Astrocyte (in vitro differentiated cells and primary cell): ENCODE results near the gene TLCD4. TPM values are rescaled to one million over a fixed set of nuclear protein-coding genes. Genes with fewer than 3 reads are reported as not detected.

Source experiments
- DNase-seq: peaks from one replicate; pipeline ENCODE4 v3.0.0-alpha.2; 2010; ENCODE audit warnings: low read depth
- FAIRE-seq: peaks from 2 replicates; lab custom pipeline; 2011; peaks lifted over from hg19 to GRCh38; lab: Jason Lieb, UNC
- H2AFZ ChIP-seq: 2 replicates; pipeline ENCODE4 v1.6.0; 2012; ENCODE audit warnings: low read depth, low read length, inconsistent platforms
- H3K27ac ChIP-seq: 2 replicates; pipeline ENCODE4 v1.5.1; 2011; ENCODE audit warnings: low read depth, low read length, inconsistent platforms
- H3K27me3 ChIP-seq: 2 replicates; pipeline ENCODE4 v1.6.0; 2011; ENCODE audit warnings: low read length, inconsistent platforms; ENCODE audit not compliant: insufficient read depth
- H3K36me3 ChIP-seq: 2 replicates; pipeline ENCODE4 v1.5.1; 2011; ENCODE audit warnings: low read length, inconsistent platforms; ENCODE audit not compliant: insufficient read depth
- H3K4me1 ChIP-seq: 2 replicates; pipeline ENCODE4 v1.5.1; 2011; ENCODE audit warnings: low read length, inconsistent platforms; ENCODE audit not compliant: insufficient read depth
- H3K4me2 ChIP-seq: 2 replicates; pipeline ENCODE4 v1.6.0; 2012; ENCODE audit warnings: low read length, inconsistent platforms
- H3K4me3 ChIP-seq: 2 replicates; pipeline ENCODE4 v1.5.1; 2011; ENCODE audit warnings: low read depth, mild to moderate bottlenecking, low read length, inconsistent platforms; ENCODE audit not compliant: insufficient read depth
- H3K79me2 ChIP-seq: 2 replicates; pipeline ENCODE4 v1.6.0; 2012; ENCODE audit warnings: mild to moderate bottlenecking, low read length, inconsistent platforms; ENCODE audit not compliant: insufficient read depth
- H3K9ac ChIP-seq: 2 replicates; pipeline ENCODE4 v1.6.0; 2012; ENCODE audit warnings: mild to moderate bottlenecking, low read length, inconsistent platforms
- H3K9me3 ChIP-seq: 2 replicates; pipeline ENCODE4 v1.5.1; 2012; ENCODE audit warnings: low read depth, mild to moderate bottlenecking, low read length, inconsistent platforms; ENCODE audit not compliant: insufficient read depth
- H4K20me1 ChIP-seq: 2 replicates; pipeline ENCODE4 v1.6.0; 2012; ENCODE audit warnings: low read length, inconsistent platforms; ENCODE audit not compliant: insufficient read depth
- H3K27ac Mint-ChIP-seq: one replicate; pipeline ENCODE4 v1.8.0; 2021; ENCODE audit warnings: mild to moderate bottlenecking, mixed read lengths; ENCODE audit not compliant: unreplicated experiment
- H3K27me3 Mint-ChIP-seq: one replicate; pipeline ENCODE4 v1.8.0; 2021; ENCODE audit warnings: low read depth, mixed read lengths; ENCODE audit not compliant: unreplicated experiment
- H3K36me3 Mint-ChIP-seq: one replicate; pipeline ENCODE4 v1.8.0; 2021; ENCODE audit warnings: low read depth, mixed read lengths; ENCODE audit not compliant: unreplicated experiment
- H3K4me1 Mint-ChIP-seq: one replicate; pipeline ENCODE4 v1.8.0; 2021; ENCODE audit warnings: low read depth, mixed read lengths; ENCODE audit not compliant: unreplicated experiment
- H3K4me3 Mint-ChIP-seq: one replicate; pipeline ENCODE4 v1.8.0; 2021; ENCODE audit warnings: mild to moderate bottlenecking, moderate library complexity, mixed read lengths; ENCODE audit not compliant: unreplicated experiment
- H3K9me3 Mint-ChIP-seq: one replicate; pipeline ENCODE4 v1.8.0; 2021; ENCODE audit warnings: mild to moderate bottlenecking, mixed read lengths; ENCODE audit not compliant: unreplicated experiment
- EZH2 ChIP-seq: IDR thresholded peaks from 2 replicates; pipeline ENCODE4 v1.6.1; 2012; ENCODE audit warnings: mild to moderate bottlenecking, low read length, inconsistent platforms; ENCODE audit not compliant: insufficient read depth
- total RNA-seq: library from RNA; stranded (reverse); gene quantifications from 2 replicates; pipeline ENCODE4 v1.2.1, GENCODE V29; 2021
- TF ChIP-seq, protein P1 (sequence below): IDR thresholded peaks from 2 replicates; pipeline ENCODE4 v1.5.1; 2011; ENCODE audit warnings: low read depth, mild to moderate bottlenecking, inconsistent platforms, low read length, moderate library complexity; ENCODE audit not compliant: insufficient read depth

TLCD4 gene
- total RNA-seq, 1 donor from 2014 or later: 1.8 TPM

DNA sequence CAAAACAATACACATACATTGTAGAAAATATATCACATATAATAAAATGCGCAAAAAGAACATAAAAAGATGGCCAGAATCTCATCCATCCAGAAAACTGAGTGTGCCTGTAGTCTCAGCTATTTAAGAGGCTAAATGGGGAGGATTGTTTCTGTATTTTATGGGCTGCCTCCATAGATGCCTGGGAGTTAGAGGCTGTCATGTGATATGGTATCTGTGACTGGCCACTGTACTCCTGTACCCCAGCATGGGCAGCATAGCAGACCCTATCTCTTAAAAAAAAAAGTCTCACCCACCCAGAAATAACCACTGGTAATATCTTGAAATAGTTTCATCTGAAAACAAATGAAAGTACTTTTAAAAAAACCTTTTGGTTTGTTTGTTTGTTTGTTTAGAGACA is 3.5 kb upstream of the TLCD4 start:
- Histone ChIP-seq H3K27ac (no peak overlapping the region), H3K36me3 (no peaks in the 10 kb centered on the region), H3K27me3 (peaks cover 8% of the 10 kb centered on the region), H3K4me2 (no peak overlapping the region), H4K20me1 (no peaks in the 10 kb centered on the region), H3K4me3 (no peak overlapping the region), H2AFZ (no peak overlapping the region), H3K4me1 (peaks cover 12% of the 10 kb centered on the region), H3K9me3 (no peaks in the 10 kb centered on the region), H3K79me2 (no peaks in the 10 kb centered on the region), H3K9ac (no peak overlapping the region)
- Mint-ChIP-seq H3K4me3 (no peak overlapping the region), H3K36me3 (no peaks in the 10 kb centered on the region), H3K4me1 (no peaks in the 10 kb centered on the region), H3K27ac (no peak overlapping the region), H3K9me3 (no peaks in the 10 kb centered on the region), H3K27me3 (peaks cover 6% of the 10 kb centered on the region)
- TF ChIP-seq, protein P1, sequence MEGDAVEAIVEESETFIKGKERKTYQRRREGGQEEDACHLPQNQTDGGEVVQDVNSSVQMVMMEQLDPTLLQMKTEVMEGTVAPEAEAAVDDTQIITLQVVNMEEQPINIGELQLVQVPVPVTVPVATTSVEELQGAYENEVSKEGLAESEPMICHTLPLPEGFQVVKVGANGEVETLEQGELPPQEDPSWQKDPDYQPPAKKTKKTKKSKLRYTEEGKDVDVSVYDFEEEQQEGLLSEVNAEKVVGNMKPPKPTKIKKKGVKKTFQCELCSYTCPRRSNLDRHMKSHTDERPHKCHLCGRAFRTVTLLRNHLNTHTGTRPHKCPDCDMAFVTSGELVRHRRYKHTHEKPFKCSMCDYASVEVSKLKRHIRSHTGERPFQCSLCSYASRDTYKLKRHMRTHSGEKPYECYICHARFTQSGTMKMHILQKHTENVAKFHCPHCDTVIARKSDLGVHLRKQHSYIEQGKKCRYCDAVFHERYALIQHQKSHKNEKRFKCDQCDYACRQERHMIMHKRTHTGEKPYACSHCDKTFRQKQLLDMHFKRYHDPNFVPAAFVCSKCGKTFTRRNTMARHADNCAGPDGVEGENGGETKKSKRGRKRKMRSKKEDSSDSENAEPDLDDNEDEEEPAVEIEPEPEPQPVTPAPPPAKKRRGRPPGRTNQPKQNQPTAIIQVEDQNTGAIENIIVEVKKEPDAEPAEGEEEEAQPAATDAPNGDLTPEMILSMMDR: no peak
- TF ChIP-seq EZH2: no peak
- no peak for DNase-seq
- FAIRE-seq: no peak

DNA sequence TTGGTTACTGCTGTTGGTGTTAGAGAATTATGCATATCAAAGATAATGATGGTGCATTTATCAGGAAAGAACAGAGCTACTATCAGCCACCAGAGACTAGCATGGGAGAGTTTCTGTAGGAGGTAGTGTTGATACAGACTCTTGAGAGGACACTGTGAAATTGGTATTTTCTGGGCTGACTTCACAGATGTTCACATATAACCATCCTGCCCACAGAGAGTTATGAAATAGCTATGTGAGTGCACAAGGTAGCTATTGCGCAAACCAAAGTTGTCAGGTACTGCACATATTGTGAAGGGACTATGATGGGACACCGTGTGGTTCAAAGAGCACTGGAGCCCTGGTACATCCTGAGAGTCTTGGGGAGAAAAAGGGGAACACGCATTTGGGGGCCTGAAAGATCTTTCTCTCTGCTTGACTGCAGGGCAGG is 1.4 kb upstream of the TLCD4 start:
- H3K79me2 ChIP-seq: no peaks in the 10 kb centered on the region
- H3K27ac ChIP-seq: no peak overlapping the region
- H3K9me3 Mint-ChIP-seq: no peaks in the 10 kb centered on the region
- no peaks in the 10 kb centered on the region for H3K36me3 Mint-ChIP-seq
- H2AFZ ChIP-seq: no peak overlapping the region
- no peak for FAIRE-seq
- H3K9me3 ChIP-seq: no peaks in the 10 kb centered on the region
- DNase-seq: no peak
- H3K4me3 ChIP-seq: no peak overlapping the region
- H3K4me1 Mint-ChIP-seq: no peaks in the 10 kb centered on the region
- H3K4me2 ChIP-seq: no peak overlapping the region
- peaks cover 13% of the 10 kb centered on the region for H3K27me3 Mint-ChIP-seq
- H3K36me3 ChIP-seq: no peaks in the 10 kb centered on the region
- H3K4me1 ChIP-seq: peaks cover 12% of the 10 kb centered on the region
- no peak overlapping the region for H3K4me3 Mint-ChIP-seq
- H3K9ac ChIP-seq: no peak overlapping the region
- H4K20me1 ChIP-seq: no peaks in the 10 kb centered on the region
- peaks cover 25% of the 10 kb centered on the region for H3K27me3 ChIP-seq
- no peak for TF ChIP-seq EZH2
- TF ChIP-seq, protein P1: no peak
- H3K27ac Mint-ChIP-seq: no peak overlapping the region

DNA sequence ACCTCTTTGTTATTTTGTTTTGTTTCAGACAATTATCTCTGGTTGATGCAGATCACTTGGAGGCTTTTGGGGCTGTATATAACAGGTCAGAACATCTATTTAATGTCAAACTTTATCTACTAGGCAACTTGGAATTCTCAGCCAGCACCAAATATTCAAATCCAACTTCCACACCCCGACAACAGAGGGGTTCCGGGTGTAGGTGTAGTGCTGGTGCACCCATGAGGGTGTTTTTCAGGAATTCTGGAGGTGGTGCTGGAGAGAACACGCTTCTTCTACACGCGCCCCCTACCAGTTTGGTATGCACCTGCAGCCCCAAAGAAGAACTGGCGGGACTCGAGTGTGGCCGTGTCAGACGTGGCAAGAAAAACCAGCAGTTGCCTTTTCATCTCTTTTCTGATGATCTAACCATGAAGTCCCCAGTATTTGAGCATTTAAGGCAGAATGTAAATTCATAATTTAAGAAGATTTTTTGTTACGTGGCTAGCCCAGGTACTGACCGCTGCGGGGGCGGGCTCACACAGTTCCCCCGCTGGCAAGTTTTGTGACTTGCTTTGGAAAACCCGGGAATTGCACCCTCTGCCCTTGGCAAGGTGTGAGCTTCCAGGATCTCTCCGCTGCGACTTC is 462 bp upstream of the TLCD4 start:
- Histone ChIP-seq H3K36me3 (no peaks in the 10 kb centered on the region), H3K4me2 (peak overlapping the region; percentile 94), H3K79me2 (no peaks in the 10 kb centered on the region), H3K4me3 (peak overlapping the region; percentile 69), H3K27me3 (peaks cover 31% of the 10 kb centered on the region), H3K9ac (peak overlapping the region; percentile 38), H3K9me3 (no peaks in the 10 kb centered on the region), H2AFZ (peak overlapping the region; percentile 77), H4K20me1 (no peaks in the 10 kb centered on the region), H3K27ac (no peak overlapping the region), H3K4me1 (peaks cover 12% of the 10 kb centered on the region)
- DNase-seq: peak; percentile 32
- Mint-ChIP-seq H3K4me1 (no peaks in the 10 kb centered on the region), H3K36me3 (no peaks in the 10 kb centered on the region), H3K9me3 (no peaks in the 10 kb centered on the region), H3K27ac (peak overlapping the region; percentile 2), H3K27me3 (peaks cover 13% of the 10 kb centered on the region), H3K4me3 (peak overlapping the region; percentile 90)
- TF ChIP-seq, protein P1: peak; percentile 38
- TF ChIP-seq EZH2: no peak
- no peak for FAIRE-seq
